CD4-positive, alpha-beta T cell treated with Interleukin-4 for 4 hours (primary cell): Measurements from ENCODE around the gene VEGFB.

ENCODE experiments used
- DNase-seq: peaks from one replicate; pipeline ENCODE4 v3.0.0-alpha.2; 2020

Gene VEGFB

DNA sequence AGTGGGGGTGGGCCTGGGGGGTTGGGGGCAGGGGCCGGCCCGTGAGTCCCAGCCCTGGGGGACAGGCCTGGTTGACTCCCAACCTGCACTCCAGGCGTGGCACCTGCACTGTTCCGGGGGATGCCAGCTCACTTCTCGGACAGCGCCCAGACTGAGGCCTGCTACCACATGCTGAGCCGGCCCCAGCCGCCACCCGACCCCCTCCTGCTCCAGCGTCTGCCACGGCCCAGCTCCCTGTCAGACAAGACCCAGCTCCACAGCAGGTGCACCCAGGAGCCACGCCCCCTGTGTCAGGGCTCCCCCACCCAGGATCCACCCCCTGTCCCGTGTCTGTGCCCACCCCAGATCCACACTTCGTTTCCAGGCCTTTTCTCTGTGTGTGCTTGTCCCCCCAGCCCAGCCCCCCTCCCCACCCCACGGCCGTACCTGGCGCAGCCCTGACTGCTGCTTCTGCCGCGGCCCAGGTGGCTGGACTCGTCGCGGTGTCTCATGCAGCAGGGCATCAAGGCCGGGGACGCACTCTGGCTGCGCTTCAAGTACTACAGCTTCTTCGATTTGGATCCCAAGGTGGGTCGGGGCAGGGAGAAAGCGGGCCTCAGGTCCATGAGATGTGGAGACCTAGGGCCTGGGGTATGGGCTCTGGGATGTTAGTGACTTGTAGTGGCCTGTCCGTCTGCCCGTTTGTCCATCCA, 23.1 kb upstream of the VEGFB start:
- DNase-seq = no peak

GRCh38 chr11:64216879-64217278, 17.5 kb upstream of the VEGFB start:
- DNase-seq = no peak

GRCh38 chr11:64218628-64219353, 15.6 kb upstream of the VEGFB start:
- DNase-seq = no peak

GRCh38 chr11:64219354-64219684, 15.1 kb upstream of the VEGFB start:
- no peak for DNase-seq

- no peak for DNase-seq
Measured at GRCh38 chr11:64219755-64220154, 14.6 kb upstream of the VEGFB start.

DNA sequence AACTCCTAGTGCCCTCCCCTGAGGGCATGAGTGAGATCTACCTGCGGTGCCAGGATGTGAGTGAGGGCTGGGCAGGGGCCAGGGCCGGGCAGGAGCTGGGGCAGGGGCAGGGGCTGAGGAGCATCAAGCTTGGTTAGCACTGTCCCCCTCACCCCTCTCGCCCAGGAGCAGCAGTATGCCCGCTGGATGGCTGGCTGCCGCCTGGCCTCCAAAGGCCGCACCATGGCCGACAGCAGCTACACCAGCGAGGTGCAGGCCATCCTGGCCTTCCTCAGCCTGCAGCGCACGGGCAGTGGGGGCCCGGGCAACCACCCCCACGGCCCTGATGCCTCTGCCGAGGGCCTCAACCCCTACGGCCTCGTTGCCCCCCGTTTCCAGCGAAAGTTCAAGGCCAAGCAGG, 14.1 kb upstream of the VEGFB start:
- no peak for DNase-seq

- no peak for DNase-seq
Measured at GRCh38 chr11:64220798-64221197, 13.6 kb upstream of the VEGFB start.

DNA sequence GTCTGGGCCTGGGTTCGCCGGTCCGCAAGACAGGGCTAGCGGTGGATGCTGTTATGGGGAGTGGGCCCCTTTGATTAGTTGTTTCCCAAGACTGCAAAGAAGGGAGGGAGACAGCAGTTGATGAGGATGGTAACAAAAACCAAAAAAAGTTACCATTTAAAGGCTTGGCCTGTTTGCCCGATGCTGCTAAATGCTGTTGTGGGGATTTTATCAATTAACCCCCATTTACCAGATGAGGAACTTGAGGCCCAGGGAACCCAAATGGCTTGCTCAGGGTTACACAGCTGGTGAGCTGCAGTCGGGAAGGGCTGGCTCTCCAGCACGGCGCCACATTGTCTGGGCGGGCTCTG, 11.8 kb upstream of the VEGFB start:
- DNase-seq = no peak

DNA sequence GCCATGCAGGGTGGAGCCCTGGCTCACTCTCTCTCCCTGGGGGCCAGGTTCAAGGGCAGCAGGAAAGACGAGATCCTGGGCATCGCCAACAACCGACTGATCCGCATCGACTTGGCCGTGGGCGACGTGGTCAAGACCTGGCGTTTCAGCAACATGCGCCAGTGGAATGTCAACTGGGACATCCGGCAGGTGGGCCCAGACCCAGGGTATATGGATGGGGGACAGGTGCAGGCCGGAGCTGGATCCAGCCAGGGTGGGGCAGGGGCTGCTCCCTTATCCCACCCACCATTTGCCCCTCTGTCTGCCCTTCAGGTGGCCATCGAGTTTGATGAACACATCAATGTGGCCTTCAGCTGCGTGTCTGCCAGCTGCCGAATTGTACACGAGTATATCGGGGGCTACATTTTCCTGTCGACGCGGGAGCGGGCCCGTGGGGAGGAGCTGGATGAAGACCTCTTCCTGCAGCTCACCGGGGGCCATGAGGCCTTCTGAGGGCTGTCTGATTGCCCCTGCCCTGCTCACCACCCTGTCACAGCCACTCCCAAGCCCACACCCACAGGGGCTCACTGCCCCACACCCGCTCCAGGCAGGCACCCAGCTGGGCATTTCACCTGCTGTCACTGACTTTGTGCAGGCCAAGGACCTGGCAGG, 11.3 kb upstream of the VEGFB start:
- no peak for DNase-seq

DNA sequence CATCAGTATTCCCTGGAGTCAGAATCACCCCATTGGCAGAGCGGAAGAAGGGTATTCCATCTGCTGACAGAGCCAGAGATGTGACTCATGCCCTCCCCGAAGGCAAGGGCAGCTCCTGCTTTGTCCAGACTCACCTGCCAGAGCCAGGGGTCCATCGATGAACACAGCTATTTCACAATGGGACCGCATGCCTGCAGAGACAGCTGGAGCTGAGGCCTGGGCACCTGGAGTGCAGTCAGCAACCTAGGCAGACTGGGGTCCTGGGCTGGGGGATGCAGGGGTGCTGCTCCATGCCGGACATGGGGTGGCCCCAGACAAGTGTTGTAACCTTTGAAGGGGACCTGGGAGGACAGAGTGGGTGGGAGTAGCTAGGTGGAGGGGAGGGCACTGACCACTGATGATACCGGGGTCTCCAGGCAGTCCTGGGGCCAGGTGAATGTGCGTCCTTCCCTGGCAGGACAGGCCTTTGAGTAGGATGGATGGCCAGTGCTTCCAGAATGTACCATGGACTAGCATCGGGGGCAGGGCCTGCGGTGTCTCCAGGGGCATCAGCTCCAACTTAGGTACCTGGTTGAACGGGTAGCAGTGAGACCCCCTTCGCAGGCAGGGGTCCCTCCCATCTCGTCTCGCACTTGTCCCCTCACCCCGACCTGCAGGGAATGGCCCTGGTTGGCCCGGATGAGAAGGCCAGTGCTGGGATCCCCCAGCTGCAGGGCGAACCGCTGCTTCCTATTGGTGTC, 10.1 kb upstream of the VEGFB start:
- no peak for DNase-seq

- DNase-seq = no peak
Measured at GRCh38 chr11:64224891-64225607, 9.3 kb upstream of the VEGFB start.

GRCh38 chr11:64225608-64226506, 8.5 kb upstream of the VEGFB start, which contains the start of the genes NUDT22 and TRPT1:
NUDT22 (plus strand) TSS chr11:64226274; CDS start chr11:64226653, 379 bp downstream.
TRPT1 (minus strand) TSS chr11:64226186; CDS start chr11:64225860, 326 bp downstream.
- peak; percentile 78 for DNase-seq

DNA sequence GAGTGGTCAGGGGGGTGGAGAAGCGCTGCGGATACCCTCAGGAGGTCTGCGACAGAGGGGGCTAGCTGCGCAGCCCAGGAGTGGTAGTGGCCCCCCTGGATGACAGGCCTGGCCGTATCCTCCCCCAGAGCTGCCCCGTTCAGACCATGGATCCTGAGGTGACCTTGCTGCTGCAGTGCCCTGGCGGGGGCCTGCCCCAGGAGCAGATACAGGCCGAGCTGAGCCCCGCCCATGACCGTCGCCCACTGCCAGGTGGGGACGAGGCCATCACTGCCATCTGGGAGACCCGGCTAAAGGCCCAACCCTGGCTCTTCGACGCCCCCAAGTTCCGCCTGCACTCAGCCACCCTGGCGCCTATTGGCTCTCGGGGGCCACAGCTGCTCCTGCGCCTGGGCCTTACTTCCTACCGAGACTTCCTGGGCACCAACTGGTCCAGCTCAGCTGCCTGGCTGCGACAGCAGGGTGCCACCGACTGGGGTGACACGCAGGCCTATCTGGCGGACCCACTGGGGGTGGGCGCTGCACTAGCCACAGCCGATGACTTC, 7.8 kb upstream of the VEGFB start:
- DNase-seq = peak; percentile 59

DNA sequence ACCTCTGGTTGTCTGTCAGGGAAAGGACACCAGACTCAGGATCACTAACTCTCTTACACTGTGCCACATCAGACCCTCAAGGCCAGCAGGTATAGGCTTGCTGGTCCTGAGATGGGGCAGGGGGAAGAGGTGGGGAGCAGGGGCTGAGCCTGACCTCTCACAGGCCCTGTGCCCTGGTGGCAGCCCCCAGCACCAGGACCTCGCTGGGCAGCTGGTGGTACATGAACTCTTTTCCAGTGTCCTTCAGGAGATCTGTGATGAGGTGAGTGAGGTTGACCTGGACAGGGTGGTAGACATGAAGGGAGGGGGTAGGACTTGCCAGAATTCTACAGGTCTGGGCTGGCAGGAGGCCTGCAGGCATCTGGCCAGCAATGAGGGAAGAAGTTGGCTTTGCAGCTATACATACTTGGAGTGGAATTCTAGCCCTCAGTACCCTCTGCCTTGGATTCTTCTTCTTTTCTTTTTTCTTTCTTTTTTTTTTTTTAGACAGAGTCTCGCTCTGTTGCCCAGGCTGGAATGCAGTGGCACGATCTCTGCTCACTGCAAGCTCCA, 6.9 kb upstream of the VEGFB start:
- DNase-seq = no peak

GRCh38 chr11:64229090-64229743, 5.2 kb upstream of the VEGFB start:
- DNase-seq = no peak

DNA sequence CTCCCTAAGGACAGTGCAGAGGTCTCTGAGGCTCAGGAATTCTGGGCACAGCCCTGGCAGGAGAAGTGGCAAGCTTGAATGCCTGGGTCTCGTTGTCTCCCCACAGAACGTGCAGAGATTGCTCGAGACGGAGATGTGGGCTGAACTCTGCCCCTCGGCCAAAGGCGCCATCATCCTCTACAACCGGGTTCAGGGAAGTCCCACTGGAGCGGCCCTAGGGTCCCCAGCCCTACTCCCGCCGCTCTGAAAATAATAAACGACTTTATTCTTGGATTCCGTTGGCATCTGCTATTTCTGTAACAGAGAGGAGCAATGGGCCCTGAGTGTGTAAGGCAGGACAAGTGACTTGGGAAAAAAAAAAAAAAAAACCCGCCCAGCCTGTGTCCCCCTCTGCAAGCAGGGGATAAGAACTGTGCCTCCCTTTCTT, 4.6 kb upstream of the VEGFB start:
- no peak for DNase-seq

DNA sequence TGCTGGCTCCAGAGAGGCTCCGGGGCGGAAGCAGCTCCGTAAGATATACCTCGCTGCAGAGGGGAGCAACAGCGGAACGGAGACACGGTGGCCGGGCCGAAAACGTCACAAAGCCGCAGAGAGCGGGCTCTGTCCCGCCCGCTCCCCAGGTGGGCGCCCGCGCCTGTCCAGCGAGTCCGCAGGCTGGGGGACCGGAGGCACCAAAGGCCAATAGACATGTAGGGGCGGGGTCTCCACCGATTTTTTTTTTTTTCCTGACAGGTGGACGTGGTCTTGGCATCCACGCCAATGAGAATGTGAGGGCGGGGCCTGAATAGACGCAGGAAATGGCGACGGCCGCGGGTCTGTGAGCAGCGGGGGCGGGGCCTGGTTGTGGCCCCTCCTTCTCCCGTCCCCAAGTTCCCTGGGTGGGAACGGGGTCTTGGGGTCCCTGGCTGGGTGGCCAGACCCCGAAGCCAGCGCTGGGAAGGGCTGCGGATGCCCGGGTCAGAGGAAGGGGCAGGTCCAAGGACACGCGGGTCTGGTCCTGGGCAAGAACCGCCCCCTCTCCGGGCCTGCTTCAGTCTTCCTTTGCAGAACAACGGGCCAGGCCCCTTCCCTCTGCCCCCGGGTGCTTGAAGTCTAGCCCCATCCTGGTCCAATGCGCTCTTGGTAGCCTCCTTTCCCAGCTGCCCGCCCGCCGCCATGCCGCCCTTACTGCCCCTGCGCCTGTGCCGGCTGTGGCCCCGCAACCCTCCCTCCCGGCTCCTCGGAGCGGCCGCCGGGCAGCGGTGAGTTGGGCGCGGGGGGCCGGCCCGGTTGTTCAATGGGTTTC, 4.0 kb upstream of the VEGFB start, which contains the start of gene DNAJC4:
DNAJC4 (plus strand) TSS at position 378 of the 814 bp plus-strand sequence; CDS start at position 685, 307 bp downstream.
- DNase-seq = peak; percentile 85

- no peak for DNase-seq
Measured at GRCh38 chr11:64230985-64231365, 3.4 kb upstream of the VEGFB start.

DNA sequence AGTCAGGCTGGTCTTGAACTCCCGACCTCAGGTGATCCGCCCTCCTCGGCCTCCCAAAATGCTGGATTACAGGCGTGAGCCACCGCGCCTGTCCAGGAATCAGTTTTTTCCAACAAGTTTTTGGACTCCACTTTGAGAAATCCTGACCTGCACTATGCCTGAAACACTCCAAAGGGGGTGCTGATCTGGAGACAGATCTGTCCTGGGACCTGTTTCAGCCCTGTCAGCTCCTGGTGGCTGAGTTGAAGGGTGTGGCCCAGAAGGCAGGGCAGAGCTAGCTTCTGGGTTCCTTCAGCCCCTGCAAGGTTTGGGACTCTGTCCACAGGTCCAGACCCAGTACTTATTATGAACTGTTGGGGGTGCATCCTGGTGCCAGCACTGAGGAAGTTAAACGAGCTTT, 2.8 kb upstream of the VEGFB start:
- DNase-seq = no peak
